Spleen (tissue), 7 donors: ENCODE measurements around the gene RTL5.

ENCODE experiments used
- POLR2AphosphoS5 ChIP-seq, 3 donors: sonication (generic); formaldehyde crosslinking; IDR thresholded peaks; one replicate each; pipeline ENCODE4 v1.5.1; 2017; ENCODE audit warnings: antibody characterized with exemption in 3 of 3
- TF ChIP-seq, protein P1 (sequence below), 11 experiments: fragments of 200-600 bp in 7 of 11; fragments of 450-650 bp in 4 of 11; sonication (generic) in 4 of 11; IDR thresholded peaks in 8 of 11; conservative IDR thresholded peaks in 3 of 11; 1 replicate in 7 of 11; 2 replicates in 4 of 11; pipeline versions ENCODE4 v1.4.0 to v1.8.0; 2016 to 2021; ENCODE audit warnings: antibody characterized with exemption in 11 of 11, inconsistent platforms in 4 of 11, mild to moderate bottlenecking in 1 of 11
- donor health status: DM: no; HTN: no; CAD: no; lungs with moderate emphysema.
- donor health status: DM: no; HTN: no; CAD: no.
- donor health status: DM: no; HTN: no; CAD: no.

DNA sequence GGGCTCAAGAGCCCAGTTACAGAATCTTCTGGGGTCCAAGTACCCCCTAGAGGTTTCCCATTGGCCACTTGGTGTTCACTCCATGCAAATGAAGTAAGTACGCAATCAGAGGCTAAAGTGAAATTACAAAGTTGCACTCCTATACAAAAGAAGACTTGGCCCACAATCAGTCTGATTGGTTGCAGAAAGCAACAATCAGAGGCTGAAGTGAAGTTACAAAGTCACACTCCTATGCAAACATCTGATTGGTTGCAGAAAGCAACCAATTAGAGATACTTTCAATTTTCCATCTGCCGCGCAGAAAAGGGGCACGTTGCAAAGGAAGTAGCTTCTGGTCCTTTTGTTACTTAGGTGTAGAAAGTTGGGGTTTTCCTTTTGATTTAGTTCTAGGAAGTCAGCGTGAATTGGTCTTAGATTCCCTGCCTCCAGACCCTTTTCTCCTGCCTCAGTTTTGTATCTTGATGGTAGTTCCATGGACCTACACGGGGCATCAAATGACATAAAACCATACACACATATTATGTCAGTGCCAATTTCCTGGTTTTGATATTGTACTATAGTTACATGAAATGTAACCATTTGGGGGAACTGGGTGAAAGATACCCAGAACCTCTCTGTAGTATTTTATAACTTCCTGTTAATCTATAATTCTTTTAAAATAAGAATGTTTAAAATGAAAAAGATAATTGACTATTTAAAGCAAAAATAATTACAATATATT is 37.5 kb upstream of the RTL5 start:
- TF ChIP-seq, protein P1, sequence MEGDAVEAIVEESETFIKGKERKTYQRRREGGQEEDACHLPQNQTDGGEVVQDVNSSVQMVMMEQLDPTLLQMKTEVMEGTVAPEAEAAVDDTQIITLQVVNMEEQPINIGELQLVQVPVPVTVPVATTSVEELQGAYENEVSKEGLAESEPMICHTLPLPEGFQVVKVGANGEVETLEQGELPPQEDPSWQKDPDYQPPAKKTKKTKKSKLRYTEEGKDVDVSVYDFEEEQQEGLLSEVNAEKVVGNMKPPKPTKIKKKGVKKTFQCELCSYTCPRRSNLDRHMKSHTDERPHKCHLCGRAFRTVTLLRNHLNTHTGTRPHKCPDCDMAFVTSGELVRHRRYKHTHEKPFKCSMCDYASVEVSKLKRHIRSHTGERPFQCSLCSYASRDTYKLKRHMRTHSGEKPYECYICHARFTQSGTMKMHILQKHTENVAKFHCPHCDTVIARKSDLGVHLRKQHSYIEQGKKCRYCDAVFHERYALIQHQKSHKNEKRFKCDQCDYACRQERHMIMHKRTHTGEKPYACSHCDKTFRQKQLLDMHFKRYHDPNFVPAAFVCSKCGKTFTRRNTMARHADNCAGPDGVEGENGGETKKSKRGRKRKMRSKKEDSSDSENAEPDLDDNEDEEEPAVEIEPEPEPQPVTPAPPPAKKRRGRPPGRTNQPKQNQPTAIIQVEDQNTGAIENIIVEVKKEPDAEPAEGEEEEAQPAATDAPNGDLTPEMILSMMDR (IDR thresholded peaks at IDR 0.05 in 8 of 11, conservative IDR thresholded peaks at IDR 0.05 in 3 of 11) = no peak
- TF ChIP-seq POLR2AphosphoS5 (IDR thresholded peaks at IDR 0.05) = peak in 1 of 3 donors; percentile 45
